Limb (tissue), 2 donors: Measurements from ENCODE around the gene SEMA7A.
"Not testable (repeated sequence)": the region's sequence is repeated elsewhere in the genome, so short reads cannot be mapped to it uniquely, and the experiment has no call there.

Source experiments
- DNase-seq, 2 donors: peaks; one replicate each; pipeline ENCODE4 v3.0.0-alpha.2; 2016; ENCODE audit errors: extremely low spot score in 2 of 2

The SEMA7A gene

DNA sequence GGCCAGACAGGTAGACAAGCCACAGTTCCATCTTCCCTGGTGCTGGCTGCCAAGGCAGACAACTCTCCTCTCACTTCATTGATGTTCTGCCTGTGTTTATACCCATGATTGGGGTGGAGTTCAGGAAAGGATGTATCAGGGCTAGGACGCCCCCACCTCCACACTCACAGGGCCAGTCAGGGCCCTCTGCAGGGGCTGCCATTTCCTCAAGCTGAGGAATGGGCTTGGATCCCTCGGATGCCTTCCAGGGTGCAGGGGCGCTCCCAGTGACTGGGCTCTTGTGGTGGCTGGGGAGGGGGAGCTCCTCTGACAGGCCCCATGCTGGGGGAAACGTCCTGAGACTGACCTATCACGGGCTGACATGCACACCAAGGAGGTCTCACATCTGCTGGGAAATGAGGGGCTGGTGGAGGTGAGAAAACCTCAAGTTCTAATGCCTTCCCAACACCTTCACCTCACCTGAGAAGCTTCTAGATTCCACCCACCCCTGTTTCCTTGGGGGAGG, 31.4 kb downstream of the SEMA7A start:
- no peak for DNase-seq

DNA sequence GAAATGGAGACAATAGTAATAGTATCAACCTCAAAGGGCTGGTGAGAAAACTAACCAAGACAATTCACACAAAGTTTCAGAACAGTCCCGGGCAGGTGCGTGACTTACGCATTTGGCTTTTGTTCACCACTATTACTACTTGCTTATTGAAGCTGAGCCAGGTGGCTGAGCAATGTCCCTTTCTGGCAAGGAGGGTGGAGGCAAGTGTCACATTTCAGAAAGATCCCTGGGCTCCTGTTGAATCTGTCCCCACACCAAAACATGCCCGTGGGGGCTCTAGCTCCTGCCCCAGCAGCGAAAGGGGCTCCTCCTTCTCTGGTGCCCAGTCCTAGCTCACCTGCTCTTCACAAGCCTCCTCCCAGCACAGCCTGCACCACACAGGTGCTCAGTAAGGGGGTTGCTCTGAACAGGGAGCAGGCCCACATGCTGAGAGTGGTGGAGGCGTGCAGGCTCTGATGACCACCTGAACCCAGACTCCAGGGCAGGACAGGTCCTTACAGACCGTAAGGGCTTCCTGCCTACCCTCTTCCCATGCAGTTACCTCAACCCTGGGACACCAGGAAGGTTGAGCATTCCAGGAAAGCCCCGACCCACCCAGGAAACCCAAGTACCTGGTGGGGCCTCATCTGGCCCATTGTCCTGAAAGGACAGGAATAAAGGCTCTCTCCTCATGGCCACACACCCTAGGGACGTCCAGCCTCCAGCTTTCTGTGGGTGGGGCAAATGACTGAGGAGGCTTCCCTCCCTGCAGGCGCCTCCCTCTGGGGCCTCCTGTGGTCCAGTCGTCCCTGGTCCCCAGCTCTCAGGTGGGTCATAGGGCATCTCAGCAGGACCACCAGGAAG, 32.6 kb downstream of the SEMA7A start:
- DNase-seq: no peak

- no peak for DNase-seq
Measured at GRCh38 chr15:74400313-74400860, 33.4 kb downstream of the SEMA7A start.

- no peak for DNase-seq
Measured at GRCh38 chr15:74399511-74400312, 34.0 kb downstream of the SEMA7A start.

GRCh38 chr15:74399100-74399499, 34.7 kb downstream of the SEMA7A start:
- DNase-seq: no peak

DNA sequence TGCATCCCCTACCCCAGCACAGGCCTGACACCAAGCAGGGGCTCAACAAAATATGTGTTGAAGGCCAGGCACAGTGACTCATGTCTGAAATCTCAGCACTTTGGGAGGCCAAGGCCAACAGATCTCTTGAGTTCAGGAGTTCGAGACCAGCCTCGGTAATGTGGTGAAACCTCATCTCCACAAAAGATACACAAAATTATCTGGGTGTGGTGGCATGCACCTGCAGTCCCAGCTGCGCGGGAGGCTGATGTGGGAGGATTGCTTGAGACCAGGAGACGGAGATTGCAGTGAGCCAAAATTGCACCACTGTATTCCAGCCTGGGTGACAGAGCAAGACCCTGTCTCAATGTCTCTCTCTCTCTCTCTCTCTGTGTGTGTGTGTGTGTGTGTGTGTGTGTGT, 35.6 kb downstream of the SEMA7A start:
- DNase-seq: no peak

- no peak for DNase-seq
Measured at GRCh38 chr15:74397239-74398068, 36.3 kb downstream of the SEMA7A start.

DNA sequence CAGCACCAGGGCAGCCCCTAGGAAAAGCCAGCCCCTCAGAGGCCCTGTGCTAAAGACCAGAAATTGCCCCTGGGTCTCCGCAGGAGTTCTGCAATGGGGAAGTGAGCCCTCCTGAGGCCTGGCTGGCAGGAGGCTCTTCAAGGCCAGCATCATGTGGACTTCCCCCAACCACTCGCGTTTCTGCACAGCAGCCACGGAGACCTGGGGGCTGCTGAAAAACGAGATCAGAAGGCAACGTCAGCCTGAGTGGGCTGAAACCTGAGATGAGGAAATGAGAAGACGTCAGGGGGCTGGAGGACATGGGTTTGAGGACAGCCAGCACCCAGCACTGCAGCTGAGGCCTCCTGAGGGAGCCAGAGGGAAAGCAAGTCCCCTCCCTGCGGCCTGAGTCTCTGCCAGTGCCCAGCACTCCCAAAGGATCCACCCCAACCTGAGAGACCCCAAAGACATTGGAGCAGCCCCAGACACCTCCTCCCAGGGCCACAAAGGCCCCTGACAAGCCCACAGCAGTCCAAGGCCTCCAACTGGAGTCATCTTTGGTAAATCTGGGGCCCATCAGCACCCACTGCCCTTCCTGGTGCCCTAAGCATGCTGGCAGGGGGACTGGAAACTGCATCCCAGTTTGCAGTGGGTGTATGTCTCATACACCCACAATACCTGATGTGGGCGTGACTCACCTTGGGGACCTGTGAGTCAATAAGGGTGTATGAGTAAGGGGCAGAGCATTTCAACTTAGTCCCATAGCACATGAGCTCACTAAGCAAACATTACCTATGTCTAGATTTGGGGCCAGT, 37.1 kb downstream of the SEMA7A start:
- no peak for DNase-seq

DNA sequence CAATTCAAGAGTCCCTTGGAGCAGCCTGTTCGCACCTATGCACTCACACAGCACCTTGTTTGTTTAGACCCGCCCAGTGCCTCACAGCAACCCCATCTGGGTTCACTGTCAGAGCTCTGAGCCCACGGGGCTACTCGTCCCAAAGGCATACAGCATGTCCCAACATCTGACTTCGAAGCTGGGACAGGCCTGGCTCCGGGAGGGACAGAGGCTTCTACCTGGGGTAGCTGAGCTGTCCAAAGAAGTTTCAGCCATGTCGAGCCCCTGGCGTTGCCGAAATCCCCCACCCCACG, 37.7 kb downstream of the SEMA7A start:
- no peak for DNase-seq

- no peak for DNase-seq
Measured at GRCh38 chr15:74395319-74396145, 38.2 kb downstream of the SEMA7A start.

DNA sequence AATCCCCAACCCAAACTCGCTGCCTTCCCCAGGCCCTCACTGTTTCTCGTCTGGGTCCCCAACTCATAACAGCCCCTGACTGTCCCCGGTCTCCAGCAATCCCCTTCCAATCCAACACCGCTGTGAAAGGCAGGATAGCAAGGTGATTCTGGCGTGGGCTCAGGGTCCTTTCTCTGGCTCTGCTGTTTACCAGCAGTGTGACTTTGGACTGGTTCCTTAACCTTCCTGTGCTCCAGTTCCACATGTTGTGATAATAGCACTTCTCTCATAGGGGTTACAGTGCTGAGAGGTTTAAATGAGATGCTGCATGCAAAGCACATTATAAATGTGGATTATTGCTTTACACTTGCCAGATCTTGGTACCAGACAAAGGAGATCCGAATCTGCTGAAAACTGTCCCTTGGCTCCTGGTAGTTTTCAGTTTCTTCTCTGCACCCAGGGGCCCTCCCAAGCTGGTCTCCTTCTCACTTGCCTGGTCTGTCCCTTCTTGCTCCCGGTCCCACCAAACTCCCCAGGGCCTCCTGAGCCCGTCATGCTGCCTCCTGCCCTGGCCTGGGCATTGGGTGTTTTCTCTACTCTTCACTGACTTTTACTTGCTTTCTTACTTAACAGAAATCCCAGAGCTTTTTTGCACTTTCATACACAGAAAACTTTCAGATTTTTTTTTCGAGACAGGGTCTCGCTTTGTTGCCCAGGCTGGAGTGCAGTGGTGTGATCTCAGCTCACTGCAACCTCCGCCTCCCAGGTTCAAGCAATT, 39.5 kb downstream of the SEMA7A start:
- DNase-seq: no peak

GRCh38 chr15:74393423-74393822, 40.3 kb downstream of the SEMA7A start:
- no peak for DNase-seq

DNA sequence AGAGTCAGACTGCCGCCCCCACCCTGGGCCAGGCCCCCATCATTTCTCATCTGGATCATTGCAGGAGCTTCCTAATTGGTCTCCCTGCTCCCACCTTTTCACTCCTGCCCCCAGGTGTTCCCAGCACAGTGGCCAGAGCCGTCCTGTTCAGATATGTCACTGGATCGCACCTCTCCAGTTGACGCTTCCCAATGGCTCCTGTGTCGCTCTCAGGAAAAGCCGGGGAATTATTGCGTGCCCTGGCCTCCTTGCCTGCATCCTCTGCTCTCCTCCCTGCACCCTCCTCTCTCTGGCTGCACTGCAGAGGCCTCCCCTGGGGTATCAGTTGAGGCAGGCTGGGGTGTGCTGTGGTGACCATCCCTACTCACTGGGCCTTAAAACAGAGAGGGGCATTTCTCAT, 40.9 kb downstream of the SEMA7A start:
- DNase-seq: no peak

DNA sequence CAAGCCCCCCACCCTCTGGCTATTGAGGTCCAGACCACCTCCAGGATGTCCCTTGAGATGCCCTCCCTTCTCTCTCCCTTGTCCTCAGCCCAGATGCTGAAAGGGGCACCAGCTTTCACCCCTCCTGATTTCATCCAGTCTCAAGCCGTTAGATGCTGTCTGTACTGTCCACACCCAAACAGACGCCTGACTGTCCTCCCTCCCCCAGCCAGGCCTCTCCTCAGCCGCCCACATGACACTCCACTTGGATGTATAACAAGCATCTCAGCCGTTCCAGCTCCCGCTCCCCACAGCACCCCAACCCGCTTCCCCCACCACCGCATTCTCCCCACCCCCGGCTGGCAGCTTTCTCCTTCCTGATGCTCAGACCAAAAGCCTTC, 41.3 kb downstream of the SEMA7A start:
- DNase-seq: peak; percentile 40 to 67

GRCh38 chr15:74391582-74392450, 41.9 kb downstream of the SEMA7A start:
- no peak for DNase-seq

DNA sequence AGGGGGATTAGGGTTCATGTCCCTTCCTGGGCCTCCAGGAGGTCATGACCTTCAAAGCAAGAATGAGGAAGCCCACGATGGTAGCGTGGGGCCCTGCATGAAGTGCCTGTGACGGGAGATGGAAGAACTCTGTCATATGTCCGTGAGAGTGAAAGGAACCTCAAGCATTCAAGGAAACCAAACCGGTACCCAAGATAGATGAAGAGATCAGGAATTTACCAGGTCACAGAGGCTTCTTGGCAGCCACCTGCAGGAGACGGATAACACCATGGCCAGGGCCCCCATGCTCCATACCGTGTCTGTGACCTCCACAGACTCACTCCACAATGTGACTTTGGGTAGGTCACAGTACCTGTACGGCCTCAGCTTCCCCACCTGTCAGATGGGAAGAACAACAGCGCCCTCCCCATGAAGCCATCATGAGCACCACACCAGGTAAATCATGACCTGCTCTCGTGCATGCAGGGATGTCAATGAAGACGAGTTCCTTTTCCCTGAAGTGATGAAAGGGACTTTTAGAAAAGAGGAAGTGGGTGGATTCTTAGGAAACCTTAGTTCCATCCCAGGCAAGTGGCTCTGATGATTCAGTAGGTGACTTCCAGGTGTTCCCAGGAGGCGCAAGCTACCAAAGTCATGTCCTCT, 43.0 kb downstream of the SEMA7A start:
- no peak for DNase-seq

DNA sequence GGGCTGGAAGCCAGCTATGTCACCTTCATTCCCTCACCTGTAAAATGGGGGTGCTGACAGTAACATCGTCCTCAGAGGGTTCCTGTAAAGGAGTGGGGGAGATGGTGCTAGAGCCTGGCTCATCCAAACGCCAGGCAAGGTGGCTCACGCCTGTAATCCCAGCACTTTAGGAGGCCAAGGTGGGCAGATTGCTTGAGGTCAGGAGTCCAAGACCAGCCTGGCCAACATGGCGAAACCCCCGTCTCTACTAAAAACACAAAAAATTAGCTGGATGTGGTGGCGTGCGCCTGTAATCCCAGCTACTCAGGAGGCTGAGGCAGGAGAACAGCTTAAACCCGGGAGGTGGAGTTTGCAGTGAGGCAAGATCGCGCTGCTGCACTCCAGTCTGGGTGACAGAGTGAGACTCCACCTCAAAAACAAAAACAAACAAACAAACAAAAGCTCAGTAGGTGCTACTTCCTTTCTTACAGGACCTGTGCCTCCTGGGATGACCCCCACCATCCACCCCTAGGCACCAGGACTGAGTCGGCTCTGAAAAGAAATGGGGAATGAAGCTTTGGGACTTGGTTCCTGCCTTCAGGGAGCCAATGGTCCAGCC, 43.6 kb downstream of the SEMA7A start:
- DNase-seq: not testable (repeated sequence)
